HG02610 (cell line): ENCODE data around the gene SH3YL1.

Source experiments
- ATAC-seq: cut with Tn5 transposase; IDR thresholded peaks from one replicate; pipeline ENCODE4 v1.9.1; 2021; ENCODE audit warnings: mild to moderate bottlenecking, moderate library complexity; ENCODE audit not compliant: unreplicated experiment

The SH3YL1 gene

GRCh38 chr2:228115-228514 is 35.7 kb downstream of the SH3YL1 start:
- ATAC-seq = no peak

- no peak for ATAC-seq
These were observed 39.7 kb downstream of the SH3YL1 start for GRCh38 chr2:223971-224760.

- no peak for ATAC-seq
These were observed 40.4 kb downstream of the SH3YL1 start for GRCh38 chr2:223451-223850.

- ATAC-seq = no peak
These were observed 47.8 kb downstream of the SH3YL1 start for GRCh38 chr2:216068-216467.

GRCh38 chr2:213932-214693 is 49.7 kb downstream of the SH3YL1 start:
- no peak for ATAC-seq

GRCh38 chr2:211486-212184 is 52.2 kb downstream of the SH3YL1 start:
- no peak for ATAC-seq

GRCh38 chr2:210660-211059 is 53.2 kb downstream of the SH3YL1 start:
- ATAC-seq = no peak

- ATAC-seq = no peak
These were observed 54.4 kb downstream of the SH3YL1 start for GRCh38 chr2:209470-209869.

GRCh38 chr2:208335-208734 is 55.5 kb downstream of the SH3YL1 start:
- ATAC-seq = no peak

- no peak for ATAC-seq
These were observed 59.8 kb downstream of the SH3YL1 start for GRCh38 chr2:203984-204383.

GRCh38 chr2:203401-203800 is 60.4 kb downstream of the SH3YL1 start:
- ATAC-seq = no peak

GRCh38 chr2:202945-203344 is 60.9 kb downstream of the SH3YL1 start:
- no peak for ATAC-seq

GRCh38 chr2:201648-202433 is 62.0 kb downstream of the SH3YL1 start:
- ATAC-seq = no peak

GRCh38 chr2:199041-199966 is 64.5 kb downstream of the SH3YL1 start:
- ATAC-seq = no peak

- ATAC-seq = no peak
These were observed 67.4 kb downstream of the SH3YL1 start for GRCh38 chr2:196406-196805.

- no peak for ATAC-seq
These were observed 67.9 kb downstream of the SH3YL1 start for GRCh38 chr2:195932-196331.

- ATAC-seq = no peak
These were observed 70.6 kb downstream of the SH3YL1 start for GRCh38 chr2:193141-193671.

GRCh38 chr2:191311-192190 is 72.3 kb downstream of the SH3YL1 start:
- ATAC-seq = no peak

GRCh38 chr2:187825-188224 is 76.0 kb downstream of the SH3YL1 start:
- ATAC-seq = no peak
